HG02759 (cell line): ENCODE data around the gene MGAT4A.
A peak's percentile ranks its signal among the peaks of the same experiment; 100 is the strongest.
"Not testable (repeated sequence)": the region's sequence is repeated elsewhere in the genome, so short reads cannot be mapped to it uniquely, and the experiment has no call there.

Experiments
- ATAC-seq: cut with Tn5 transposase; IDR thresholded peaks from one replicate; pipeline ENCODE4 v1.9.1; 2021; ENCODE audit warnings: mild to moderate bottlenecking, moderate library complexity; ENCODE audit not compliant: unreplicated experiment

Gene MGAT4A

DNA sequence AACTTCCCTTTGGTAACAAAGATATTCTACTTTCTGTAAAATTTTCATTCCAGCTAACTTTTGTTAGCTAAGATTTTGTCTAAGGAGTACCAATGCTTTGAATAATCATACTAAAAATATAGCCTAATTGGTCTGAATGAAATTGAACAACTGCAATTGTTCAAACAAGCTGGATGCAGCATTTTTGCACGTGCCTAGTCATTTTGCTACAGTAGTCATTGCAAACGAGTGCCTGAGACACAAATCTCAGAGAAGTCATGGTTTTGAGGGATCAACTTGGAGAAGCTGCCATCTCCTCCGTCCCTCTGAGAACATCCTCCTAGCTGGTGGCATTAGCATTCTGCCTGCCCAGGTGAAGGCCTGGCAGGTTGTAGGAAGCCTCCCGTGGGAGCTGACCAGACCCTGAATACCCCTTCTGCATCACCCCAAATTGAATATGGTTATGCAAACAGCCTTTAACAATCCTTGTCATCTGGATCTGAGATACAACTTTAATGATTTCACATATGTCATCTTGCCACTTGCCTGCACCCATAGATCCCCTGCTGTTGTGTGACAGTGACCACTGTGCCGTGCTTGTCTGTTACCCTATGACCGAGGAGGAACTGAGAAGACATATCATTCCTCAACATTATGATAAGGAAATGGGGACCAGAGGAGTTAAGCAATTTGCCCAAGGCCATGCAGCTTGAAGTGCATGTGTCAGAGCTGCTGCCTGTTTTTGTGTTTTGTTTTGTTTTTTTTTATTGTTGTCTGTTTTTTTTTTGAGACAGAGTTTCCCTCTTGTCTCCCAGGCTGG is 29.1 kb upstream of the MGAT4A start:
- ATAC-seq, result no peak

DNA sequence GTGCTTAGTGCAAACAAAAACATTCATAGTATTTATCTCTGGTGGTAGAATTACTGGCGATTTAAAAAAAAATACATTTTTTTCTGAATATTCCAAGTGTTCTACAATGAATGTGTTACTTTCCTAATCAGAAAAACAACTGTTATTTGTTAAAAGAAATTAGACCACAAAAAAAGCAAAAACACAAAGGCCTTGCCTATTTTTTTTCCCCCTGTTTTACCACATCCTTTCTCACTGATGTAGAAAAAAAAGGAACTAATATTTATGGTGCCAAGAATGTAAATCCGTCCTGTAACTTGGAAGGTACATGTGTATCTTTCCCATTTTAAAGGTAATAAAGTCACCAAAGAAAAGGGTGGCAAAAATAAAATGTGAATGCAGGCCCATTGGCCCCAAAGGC is 28.4 kb upstream of the MGAT4A start:
- no peak for ATAC-seq

DNA sequence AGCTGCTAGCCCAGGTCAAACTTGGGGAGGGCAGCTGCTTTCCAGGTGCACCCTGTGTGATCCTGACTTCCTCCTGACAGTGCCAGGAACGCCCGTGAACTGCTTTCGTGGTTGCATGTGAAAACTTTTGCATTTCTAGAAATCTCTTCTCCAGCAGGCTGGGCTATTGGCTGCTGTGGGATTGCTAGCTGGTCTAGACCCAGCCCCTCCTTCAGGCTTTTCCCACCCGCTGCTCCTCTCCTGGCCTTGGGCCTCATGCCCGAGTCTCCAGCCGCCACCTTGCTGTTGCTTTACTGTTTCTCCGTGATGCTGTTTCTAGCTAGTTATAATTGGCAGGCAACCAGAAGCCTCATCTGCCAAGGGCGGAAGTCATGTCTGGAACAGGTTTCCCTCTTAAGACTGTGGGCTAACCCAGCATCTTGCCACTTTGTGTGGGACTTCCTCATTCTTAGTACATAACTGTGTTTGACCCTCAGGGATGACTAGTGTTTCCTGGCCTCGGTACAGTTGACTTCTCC is 27.0 kb upstream of the MGAT4A start:
- ATAC-seq, result peak; percentile 87

DNA sequence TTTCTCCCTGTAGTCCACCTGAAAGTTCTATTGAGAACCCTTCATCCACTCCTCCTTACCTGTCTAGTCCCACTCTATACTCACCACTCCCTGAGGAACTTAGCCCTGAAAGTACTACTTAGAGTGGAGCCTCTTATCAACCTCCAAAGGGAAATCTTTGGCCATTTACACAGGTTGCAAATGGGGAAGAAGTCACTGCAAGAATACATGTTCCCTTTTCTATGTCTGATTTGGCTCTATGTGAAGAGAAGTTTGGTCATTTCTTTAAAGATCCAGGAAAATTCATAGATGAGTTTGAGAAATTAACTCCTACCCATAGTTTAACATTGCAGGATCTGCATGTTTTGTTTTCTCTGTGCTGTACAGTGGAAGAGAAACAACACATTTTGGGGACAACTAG is 22.9 kb upstream of the MGAT4A start:
- ATAC-seq, result no peak

DNA sequence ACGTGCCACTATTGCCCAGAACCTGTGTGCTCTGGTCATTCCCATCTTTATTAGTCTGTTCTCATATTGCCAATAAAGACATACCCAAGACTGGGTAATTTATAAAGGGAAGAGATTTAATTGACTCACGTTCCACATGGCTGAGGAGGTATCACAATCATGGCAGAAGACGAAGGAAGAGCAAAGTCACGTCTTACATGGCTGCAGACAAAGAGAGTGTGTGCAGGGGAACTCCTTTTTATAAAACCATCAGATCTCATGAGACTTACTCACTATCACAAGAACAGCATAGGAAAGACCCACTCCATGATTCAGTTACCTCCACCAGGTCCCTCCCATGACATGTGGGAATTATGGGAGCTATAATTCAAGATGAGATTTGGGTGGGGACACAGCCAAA is 21.8 kb upstream of the MGAT4A start:
- ATAC-seq, result not testable (repeated sequence)

DNA sequence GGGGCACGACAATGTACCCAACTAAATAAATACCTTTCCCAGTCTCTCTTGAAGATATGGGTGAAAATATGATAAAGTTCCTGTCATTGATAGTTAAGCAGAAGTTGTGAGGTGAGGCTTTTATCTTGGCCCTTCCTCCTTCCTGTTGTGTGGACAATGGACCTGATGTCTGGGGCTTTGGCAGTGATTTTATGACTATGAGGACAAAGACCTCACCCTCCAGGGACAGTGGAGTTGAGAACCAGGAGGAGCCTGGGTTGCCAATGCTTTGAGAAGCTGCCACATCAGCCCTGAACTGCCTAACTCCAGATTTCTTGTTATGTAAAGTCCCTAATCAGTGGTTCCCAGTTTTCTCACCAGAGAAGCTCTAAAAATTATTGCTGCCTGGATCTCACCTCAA is 20.8 kb upstream of the MGAT4A start:
- no peak for ATAC-seq

DNA sequence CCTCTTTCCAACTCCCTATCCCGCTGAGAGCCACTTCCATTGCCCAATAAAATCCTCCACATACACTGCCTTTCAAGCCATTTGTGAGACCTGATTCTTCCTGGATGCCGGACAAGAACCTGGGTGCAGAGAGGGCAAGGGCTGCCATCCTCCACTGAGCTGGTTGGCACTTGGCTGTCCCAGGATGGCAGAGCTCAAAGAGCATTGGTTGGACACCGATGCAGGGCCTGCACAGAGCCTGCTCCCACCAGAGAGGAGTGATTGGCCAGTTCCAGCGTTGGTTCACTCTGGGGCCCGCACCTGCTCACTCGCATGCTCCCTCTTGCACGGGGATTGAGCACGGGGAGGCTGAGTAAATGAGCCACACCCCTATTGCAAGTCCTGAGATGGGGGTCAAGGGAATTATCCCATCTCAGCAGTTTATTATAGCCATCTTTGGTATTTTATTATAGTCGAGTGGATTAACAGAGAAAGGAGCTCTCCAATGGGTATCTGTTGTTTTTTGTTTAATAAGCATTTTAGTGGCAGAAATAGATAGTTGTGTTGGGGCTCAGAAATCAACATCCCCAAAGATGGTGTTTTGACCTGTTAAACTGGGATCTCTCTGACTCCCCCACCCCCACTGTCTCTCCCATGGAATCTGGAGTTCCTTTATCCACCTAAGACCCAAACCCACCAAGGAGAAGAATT is 19.8 kb upstream of the MGAT4A start:
- ATAC-seq, result no peak

DNA sequence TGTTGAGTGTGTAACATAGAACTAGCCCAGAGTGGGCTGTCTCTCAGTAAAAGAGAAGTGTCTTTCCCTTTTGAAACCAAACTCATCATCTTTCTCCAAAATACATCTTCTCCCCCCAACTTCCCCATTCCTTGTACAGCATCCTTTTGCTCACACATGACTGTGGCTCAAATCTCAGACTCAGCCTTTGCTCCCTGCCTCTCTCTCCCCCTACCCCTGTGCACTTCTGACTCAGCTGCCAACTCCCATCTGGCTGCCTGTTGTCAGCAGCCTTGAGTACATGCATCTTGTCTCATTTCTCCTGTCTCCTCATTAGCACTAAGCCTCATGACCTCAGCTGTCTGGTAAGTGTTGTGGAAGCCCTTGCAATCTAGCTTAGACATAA is 18.1 kb upstream of the MGAT4A start:
- ATAC-seq, result peak; percentile 76

DNA sequence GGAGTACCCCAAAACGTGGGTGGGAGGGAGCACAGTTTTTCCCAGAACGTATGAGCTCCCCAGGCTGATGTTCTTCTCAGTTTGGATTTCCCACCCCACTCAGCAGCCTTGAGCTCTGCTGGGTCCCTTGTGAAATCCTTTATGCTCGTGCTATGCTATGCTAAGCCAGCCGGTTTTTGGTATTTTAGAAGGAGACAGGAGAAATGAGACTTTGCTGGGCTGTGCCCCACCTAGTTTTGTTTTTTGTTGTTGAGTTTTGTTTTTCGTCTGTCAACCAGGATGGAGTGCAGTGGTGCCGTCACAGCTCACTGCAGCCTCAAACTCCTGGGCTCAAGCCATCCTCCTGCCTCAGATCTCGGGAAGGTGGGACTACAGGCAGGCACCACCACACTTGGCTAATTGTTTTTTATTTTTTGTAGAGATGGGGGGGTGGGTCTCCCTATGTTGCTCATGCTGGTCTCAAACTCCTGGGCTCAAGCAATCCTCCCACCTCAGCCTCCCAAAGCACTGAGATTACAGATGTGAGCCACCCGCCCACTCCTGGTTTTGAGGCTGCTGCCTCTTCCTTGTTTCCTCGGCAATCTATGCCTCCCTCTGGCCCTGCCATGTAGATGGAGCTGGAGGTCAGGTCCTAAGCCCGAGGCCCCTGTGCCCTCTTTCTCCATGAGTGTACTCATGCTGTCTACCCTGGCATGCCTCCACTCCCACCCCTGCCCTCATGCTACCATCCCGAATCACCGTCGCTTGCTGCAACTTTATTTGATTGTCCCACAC is 17.5 kb upstream of the MGAT4A start:
- peak; percentile 59 for ATAC-seq

DNA sequence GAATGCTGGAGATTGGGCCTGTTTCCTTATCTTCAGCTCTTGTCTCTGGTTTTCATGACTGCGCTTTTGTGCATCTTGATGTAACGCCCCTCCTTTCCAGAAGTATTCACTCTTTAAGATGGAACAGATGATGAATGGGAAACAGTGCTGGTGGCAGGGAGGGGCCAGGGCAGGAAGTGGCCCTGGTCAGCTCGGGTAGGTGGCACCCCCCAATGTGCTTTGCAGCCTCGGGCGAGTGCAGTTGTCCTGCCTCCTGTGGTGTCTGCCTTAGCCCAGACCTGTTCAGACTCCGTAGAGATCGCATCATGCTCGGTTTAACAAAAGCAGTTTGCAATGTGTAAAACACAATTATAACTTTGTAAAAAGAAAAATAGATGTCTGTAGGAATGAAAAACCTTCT is 17.0 kb upstream of the MGAT4A start:
- ATAC-seq, result no peak

DNA sequence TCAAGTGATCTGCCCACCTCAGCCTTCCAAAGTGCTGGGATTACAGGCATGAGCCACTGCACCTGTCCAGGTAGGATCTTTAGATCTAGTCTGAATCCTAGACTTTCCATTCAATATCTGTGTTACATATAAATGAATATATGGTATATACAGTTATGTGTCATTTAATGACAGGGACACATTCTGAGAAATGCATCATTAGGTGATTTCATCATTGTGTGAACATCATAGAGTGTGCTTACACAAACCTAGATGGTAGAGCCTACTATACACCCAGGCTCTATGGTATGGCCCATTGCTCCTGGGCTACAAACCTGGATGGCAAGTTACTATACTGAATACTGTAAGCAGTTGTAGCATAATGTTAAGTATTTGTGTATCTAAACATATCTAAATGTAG is 15.5 kb upstream of the MGAT4A start:
- ATAC-seq, result no peak

DNA sequence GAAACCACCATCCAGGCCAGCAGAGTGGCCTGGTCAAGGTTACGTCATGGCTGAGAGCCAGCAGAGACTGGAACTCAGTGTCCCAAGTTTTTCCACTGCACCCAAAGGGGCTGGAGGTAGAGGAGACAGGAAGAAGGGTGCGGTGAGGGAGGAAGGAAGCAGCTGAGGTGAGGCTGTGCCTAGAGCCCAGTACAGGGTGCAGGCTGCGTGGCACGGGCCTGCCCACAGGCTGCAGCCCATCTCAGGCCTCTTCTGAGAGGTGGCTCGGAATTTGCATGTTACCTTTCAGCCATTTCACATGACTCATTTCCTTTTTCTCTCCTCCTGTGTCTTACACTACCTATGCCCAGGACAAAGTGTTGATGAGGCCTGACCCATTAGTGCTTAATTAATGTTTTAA is 13.7 kb upstream of the MGAT4A start:
- ATAC-seq, result no peak

DNA sequence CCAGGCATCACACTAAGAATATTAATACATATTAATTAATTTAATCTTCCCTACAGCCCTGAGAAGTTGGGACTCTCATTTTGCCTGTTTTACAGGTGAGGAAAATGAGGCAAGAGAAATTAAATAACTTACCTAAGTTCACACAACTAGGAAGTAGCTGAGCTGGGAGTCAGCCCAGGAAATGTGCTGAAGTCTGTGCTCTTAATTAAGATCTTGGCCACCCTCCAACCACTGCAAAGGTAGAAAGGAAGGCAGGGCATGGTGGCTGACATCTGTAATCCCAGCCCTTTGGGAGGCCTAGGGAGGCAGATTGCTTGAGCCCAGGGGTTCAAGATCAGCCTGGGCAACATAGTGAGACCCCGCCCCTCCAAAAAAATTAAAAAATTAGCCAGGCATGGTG is 12.9 kb upstream of the MGAT4A start:
- ATAC-seq, result no peak

DNA sequence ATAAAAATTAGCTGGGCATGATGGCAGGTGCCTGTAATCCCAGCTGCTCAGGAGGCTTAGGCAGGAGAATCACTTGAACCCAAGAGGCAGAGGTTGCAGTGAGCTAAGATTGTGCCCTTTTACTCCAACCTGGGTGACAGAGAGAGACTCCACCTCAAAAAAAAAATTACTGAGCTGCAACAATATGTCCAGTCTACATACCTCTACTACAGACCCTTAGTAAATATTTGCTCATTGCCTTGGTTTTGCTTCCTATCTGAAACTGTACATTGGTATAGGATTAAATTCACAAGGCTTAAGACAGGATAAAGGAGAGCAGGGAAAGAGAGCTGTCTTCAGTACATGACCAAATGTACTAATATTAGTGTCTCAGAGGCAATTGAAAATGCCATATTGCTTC is 8.1 kb upstream of the MGAT4A start:
- no peak for ATAC-seq

DNA sequence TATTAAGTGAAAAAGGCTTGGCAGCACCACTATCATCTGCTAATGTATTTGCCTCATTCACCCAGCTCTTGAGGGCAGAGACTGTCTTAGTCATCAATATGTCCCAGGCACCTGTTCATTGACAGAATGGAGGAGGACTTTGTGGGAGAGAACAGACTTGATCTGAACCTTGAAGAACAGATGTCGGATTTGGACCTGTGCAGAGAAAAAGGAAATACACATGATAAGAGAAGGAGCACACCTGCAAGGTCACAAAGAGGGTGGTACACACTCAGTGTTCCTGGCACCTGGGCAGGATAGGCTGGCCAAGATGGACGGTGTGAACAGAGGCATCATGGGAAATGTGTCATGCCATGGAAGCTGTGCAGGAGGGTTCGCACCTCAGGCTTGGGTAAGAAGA is 7.4 kb upstream of the MGAT4A start:
- ATAC-seq, result no peak

DNA sequence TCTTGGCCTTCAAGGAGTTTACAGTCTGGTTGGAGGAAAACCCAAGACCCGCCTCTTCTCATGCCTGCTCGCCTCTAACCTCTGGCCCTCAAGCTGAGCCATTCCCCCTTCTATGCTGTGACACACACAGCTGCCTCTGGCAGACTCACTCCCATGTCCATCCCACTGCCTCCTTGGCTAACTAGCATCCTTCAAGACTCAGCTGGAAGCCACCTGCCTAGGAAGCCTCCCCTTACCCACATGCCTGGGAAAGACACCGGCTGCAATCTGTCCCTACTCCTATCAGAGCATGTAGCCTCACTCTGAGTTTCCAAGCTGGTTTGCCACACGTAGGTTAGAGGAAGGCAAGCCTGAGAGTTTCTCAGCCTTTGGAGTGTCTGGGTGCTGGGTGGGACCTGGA is 6.9 kb upstream of the MGAT4A start:
- no peak for ATAC-seq

DNA sequence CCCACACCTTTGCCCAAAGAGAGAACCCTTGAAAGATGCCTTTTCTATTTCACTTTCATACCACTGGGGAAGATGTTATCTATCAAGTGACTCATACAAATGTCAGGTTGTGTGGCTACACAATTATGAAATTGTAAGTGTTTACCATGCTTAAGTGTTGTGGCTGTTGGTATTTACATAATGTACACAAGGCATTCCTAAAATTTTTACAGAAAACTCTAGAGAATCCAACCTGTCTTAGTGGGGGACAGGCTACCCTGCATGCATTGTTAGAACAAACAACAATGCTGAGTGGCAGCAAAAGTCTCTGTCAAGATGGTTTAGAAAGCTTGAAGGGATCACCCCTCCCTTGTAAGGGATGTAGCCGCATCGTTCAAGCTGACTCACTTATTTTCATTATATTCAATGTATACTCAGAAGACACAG is 5.5 kb upstream of the MGAT4A start:
- no peak for ATAC-seq

DNA sequence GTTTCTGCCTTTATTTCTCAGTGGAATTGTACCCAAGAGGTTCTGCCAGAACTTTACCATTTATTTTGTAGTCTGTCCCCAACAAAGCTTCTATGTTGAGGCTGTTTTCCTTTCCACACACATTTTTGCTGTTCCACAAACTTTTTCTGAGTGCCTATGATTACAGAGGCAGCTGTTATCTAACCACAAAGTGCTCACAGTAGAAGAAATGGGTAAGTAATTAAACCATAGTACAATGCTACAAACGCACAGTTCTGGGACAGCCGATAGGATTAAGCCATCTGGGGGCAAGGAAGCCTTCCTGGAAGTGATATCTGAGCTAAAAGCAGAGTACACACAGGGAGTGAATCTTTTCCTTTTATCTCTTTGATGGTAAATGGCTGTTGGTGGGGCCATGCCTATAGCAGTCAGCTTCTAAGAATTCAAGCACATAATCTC is 3.9 kb upstream of the MGAT4A start:
- ATAC-seq, result no peak

DNA sequence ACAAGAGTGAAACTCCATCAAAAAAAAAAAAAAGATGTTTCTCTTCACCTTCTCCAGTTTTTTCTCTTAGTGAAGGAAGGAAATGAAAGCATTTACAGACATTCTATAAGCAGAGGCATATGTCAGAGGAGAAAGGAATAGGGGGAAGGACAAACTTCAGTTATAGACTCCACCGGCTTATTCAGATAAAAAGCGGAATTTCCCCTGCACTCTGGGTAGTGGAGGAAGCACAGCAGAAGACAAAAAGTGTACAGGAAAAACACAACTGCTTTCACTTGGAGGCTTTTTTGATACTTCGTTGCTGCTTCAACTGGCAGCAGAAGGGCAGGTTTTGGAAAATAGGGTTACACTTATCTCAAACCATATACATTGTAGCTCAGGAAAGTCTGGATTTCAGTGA is 3.2 kb upstream of the MGAT4A start:
- ATAC-seq, result no peak

DNA sequence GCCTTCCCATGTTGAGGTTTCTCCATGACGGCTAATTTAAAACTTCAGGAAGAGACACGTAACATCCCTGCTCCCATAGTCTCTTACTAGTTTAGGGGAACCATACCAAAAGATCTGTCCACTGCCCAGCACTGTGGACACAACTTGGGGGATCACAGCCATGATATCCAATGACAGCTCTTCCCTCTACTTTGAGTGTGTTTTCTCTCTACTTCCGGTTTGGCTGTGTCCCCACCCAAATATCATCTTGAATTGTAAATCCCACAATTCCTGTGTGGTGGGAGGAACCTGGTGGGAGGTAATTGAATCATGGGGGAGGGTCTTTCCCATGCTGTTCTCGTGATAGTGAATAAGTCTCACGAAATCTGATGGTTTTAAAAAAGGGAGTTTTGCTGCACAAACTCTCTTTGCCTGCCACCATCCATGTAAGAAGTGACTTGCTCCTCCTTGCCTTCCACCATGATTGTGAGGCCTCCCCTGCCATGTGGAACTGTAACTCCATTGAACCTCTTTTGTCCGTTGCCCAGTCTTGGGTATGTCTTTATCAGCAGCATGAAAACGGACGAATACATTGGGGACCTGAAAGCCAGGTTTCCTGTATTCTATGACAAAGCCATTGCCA is 1.6 kb upstream of the MGAT4A start:
- ATAC-seq, result no peak

DNA sequence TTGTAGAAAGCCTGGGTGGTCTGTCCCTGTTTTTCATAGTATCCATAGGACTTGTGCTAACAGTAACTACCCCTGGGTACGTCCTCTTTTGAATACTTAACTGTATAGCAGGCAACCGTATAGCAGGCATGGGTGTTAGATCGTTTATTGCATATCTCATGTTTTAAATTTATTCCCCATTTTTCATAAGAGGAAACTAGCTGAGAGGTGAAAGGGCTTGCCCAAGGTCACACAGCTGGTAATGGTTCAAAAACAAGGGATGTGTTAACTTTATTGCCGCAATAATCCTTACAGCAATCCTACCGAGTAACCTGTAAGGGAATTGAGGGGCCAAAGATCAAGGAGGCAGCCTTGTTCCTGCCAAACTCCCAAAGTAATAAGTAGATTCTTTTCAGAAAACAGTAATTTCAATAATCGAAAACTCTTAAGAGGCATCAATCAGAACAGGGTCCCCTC is 990 bp upstream of the MGAT4A start:
- ATAC-seq, result no peak
